ENCODE measurements around the gene OR6N2.

Gene OR6N2

GRCh38 chr1:158806916-158807536, 26.0 kb upstream of the OR6N2 start:
- Histone ChIP-seq H4K20me1 (ENCODE audit: insufficient read depth, low read length) (no peaks in the 10 kb centered on the region), H3K4me1 (ENCODE audit: insufficient read depth, low read length, severe bottlenecking) (no peaks in the 10 kb centered on the region), H3K27me3 (ENCODE audit: insufficient read depth, low read length) (no peaks in the 10 kb centered on the region), H3K4me2 (ENCODE audit: low read length) (no peak overlapping the region), H3K4me3 (ENCODE audit: low read depth, low read length, poor library complexity, severe bottlenecking) (no peak overlapping the region), H3K9ac (ENCODE audit: low read length) (no peak overlapping the region), H3K27ac (ENCODE audit: low read depth, low read length, poor library complexity, severe bottlenecking) (no peak overlapping the region), H3K36me3 (ENCODE audit: insufficient read depth, low read length) (no peaks in the 10 kb centered on the region), H3K9me3 (ENCODE audit: low read length) (no peaks in the 10 kb centered on the region), H3K9me2 (ENCODE audit: low read depth, low read length) (no peaks in the 10 kb centered on the region), H3F3A (ENCODE audit: insufficient read depth, low read length) (no peaks in the 10 kb centered on the region), H3K79me2 (ENCODE audit: insufficient read depth, low read length) (no peaks in the 10 kb centered on the region), H2AFZ (ENCODE audit: low read length) (no peak overlapping the region)
- no peak for TF ChIP-seq CTCF (IDR thresholded peaks at IDR 0.05; ENCODE audit: low read length)

- Histone ChIP-seq H2AFZ (ENCODE audit: low read length) (no peak overlapping the region), H3K27me3 (ENCODE audit: insufficient read depth, low read length) (no peaks in the 10 kb centered on the region), H3K79me2 (ENCODE audit: insufficient read depth, low read length) (no peaks in the 10 kb centered on the region), H3K4me3 (ENCODE audit: low read depth, low read length, poor library complexity, severe bottlenecking) (no peak overlapping the region), H3F3A (ENCODE audit: insufficient read depth, low read length) (no peaks in the 10 kb centered on the region), H4K20me1 (ENCODE audit: insufficient read depth, low read length) (no peaks in the 10 kb centered on the region), H3K36me3 (ENCODE audit: insufficient read depth, low read length) (no peaks in the 10 kb centered on the region), H3K9ac (ENCODE audit: low read length) (no peak overlapping the region), H3K4me1 (ENCODE audit: insufficient read depth, low read length, severe bottlenecking) (no peaks in the 10 kb centered on the region), H3K9me2 (ENCODE audit: low read depth, low read length) (no peaks in the 10 kb centered on the region), H3K27ac (ENCODE audit: low read depth, low read length, poor library complexity, severe bottlenecking) (no peak overlapping the region), H3K9me3 (ENCODE audit: low read length) (no peaks in the 10 kb centered on the region), H3K4me2 (ENCODE audit: low read length) (no peak overlapping the region)
- TF ChIP-seq CTCF (IDR thresholded peaks at IDR 0.05; ENCODE audit: low read length) (no peak), EZH2 (IDR thresholded peaks at IDR 0.05; ENCODE audit: borderline replicate concordance, low read length) (no peak)
These were observed 22.7 kb upstream of the OR6N2 start for GRCh38 chr1:158803678-158804077.

GRCh38 chr1:158801396-158801795, 20.4 kb upstream of the OR6N2 start:
- H3K9ac ChIP-seq (ENCODE audit: low read length), result no peak overlapping the region
- no peak overlapping the region for H2AFZ ChIP-seq (ENCODE audit: low read length)
- no peak for TF ChIP-seq CTCF (IDR thresholded peaks at IDR 0.05; ENCODE audit: low read length)
- no peak for TF ChIP-seq EZH2 (IDR thresholded peaks at IDR 0.05; ENCODE audit: borderline replicate concordance, low read length)
- H3K36me3 ChIP-seq (ENCODE audit: insufficient read depth, low read length), result no peaks in the 10 kb centered on the region
- H3K79me2 ChIP-seq (ENCODE audit: insufficient read depth, low read length), result no peaks in the 10 kb centered on the region
- no peak overlapping the region for H3K4me2 ChIP-seq (ENCODE audit: low read length)
- no peaks in the 10 kb centered on the region for H3K4me1 ChIP-seq (ENCODE audit: insufficient read depth, low read length, severe bottlenecking)
- H3K9me2 ChIP-seq (ENCODE audit: low read depth, low read length), result no peaks in the 10 kb centered on the region
- no peaks in the 10 kb centered on the region for H3K9me3 ChIP-seq (ENCODE audit: low read length)
- H4K20me1 ChIP-seq (ENCODE audit: insufficient read depth, low read length), result no peaks in the 10 kb centered on the region
- no peaks in the 10 kb centered on the region for H3K27me3 ChIP-seq (ENCODE audit: insufficient read depth, low read length)
- no peak overlapping the region for H3K27ac ChIP-seq (ENCODE audit: low read depth, low read length, poor library complexity, severe bottlenecking)
- no peak overlapping the region for H3K4me3 ChIP-seq (ENCODE audit: low read depth, low read length, poor library complexity, severe bottlenecking)
- H3F3A ChIP-seq (ENCODE audit: insufficient read depth, low read length), result no peaks in the 10 kb centered on the region

Measured in OCI-LY1 (cell line).